HUES6 (cell line): ENCODE data around the gene TTLL10.

Source experiments
- H3K27ac ChIP-seq: 2 replicates; pipeline ENCODE4 v1.7.0; 2013; ENCODE audit warnings: low read depth, mild to moderate bottlenecking, low read length, inconsistent platforms
- H3K27me3 ChIP-seq: 2 replicates; pipeline ENCODE4 v1.6.1; 2013; ENCODE audit warnings: low read length; ENCODE audit not compliant: control insufficient read depth, insufficient read depth
- H3K36me3 ChIP-seq: 2 replicates; pipeline ENCODE4 v1.6.1; 2013; ENCODE audit warnings: low read length; ENCODE audit not compliant: control insufficient read depth, insufficient read depth
- H3K4me1 ChIP-seq: 2 replicates; pipeline ENCODE4 v1.6.1; 2013; ENCODE audit warnings: low read length; ENCODE audit not compliant: control insufficient read depth, insufficient read depth
- H3K4me3 ChIP-seq: 2 replicates; pipeline ENCODE4 v1.5.1; 2013; ENCODE audit warnings: low read depth, low read length
- H3K9ac ChIP-seq: one replicate; pipeline ENCODE4 v1.6.1; 2013; ENCODE audit warnings: mild to moderate bottlenecking, low read length
- H3K9me3 ChIP-seq: 2 replicates; pipeline ENCODE4 v1.6.1; 2013; ENCODE audit warnings: low read depth, low read length; ENCODE audit not compliant: control insufficient read depth, insufficient read depth

Gene TTLL10, protein sequence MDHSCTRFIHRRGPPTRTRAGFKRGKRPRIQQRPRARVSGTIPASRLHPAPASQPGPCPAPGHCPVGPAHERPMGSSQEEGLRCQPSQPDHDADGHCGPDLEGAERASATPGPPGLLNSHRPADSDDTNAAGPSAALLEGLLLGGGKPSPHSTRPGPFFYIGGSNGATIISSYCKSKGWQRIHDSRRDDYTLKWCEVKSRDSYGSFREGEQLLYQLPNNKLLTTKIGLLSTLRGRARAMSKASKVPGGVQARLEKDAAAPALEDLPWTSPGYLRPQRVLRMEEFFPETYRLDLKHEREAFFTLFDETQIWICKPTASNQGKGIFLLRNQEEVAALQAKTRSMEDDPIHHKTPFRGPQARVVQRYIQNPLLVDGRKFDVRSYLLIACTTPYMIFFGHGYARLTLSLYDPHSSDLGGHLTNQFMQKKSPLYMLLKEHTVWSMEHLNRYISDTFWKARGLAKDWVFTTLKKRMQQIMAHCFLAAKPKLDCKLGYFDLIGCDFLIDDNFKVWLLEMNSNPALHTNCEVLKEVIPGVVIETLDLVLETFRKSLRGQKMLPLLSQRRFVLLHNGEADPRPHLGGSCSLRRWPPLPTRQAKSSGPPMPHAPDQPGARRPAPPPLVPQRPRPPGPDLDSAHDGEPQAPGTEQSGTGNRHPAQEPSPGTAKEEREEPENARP

DNA sequence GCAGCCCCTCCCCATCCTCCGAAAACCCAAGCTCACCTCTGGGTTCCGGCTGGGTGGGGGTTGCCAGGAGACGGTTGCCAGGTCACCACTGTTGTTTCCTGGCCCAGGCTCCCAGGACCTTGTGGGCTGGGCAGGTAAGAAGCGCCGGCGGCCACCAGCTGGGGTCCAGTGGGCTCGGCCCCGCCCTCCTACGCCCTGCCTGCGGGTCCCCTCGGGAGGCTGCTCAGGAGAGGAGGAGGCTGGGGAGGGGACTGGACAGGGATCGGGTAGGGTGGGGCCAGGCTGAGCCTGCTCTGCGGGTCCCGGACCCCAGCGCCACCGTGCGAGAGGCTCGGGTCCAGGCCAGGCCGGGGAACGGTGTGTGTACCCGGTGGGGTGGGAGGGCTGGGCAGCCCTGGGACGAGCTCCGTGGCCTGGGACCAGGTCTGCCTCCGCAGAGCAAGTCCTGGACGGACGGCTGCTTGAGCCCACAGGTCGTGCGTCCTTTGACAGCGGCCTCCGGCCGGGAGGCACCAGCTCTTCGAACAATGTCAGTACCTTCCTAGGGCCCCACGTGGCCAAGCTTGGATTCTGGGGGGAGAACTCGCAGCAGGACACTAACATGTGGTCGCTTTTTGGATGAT, at the start of gene TTLL10:
Gene TTLL10 (plus strand): TSS at position 88 of the 623 bp plus-strand sequence. CDS start 5,336 bp downstream, outside the sequence.
- Histone ChIP-seq H3K9ac (no peak within 1 kb of the TSS), H3K4me1 (peaks cover 25% of the 10 kb centered on the region), H3K27ac (no peak within 1 kb of the TSS), H3K9me3 (peaks cover 4% of the 10 kb centered on the region; the same call in 1 of the 2 replicates), H3K27me3 (peaks cover 12% of the 10 kb centered on the region; the same call in 1 of the 2 replicates), H3K36me3 (no peaks in the 10 kb centered on the region), H3K4me3 (peak within 1 kb of the TSS; percentile 8; the same call in 1 of the 2 replicates)

DNA sequence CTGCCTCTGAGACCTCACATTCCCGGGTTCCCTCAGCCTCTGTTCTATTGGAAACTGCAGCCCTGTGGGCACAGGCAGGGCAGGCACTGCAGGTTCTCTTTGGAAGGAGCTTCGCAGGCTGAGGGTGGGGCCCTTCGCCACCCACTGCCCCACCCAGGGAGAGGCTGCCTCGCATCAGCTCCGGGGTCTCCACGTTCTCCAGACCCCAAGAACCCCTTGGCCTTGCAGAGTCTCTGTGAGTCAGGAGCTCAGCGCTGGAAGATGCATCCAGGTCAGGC, 49.2 kb upstream of the TTLL10 start:
- H3K9ac ChIP-seq = no peak overlapping the region
- no peaks in the 10 kb centered on the region for H3K36me3 ChIP-seq
- no peak overlapping the region for H3K27ac ChIP-seq
- H3K4me1 ChIP-seq = peaks cover 8% of the 10 kb centered on the region; the same call in 1 of the 2 replicates
- H3K27me3 ChIP-seq = peaks cover 8% of the 10 kb centered on the region; the same call in 1 of the 2 replicates
- H3K4me3 ChIP-seq = no peak overlapping the region
- H3K9me3 ChIP-seq = peaks cover 4% of the 10 kb centered on the region; the same call in 1 of the 2 replicates

DNA sequence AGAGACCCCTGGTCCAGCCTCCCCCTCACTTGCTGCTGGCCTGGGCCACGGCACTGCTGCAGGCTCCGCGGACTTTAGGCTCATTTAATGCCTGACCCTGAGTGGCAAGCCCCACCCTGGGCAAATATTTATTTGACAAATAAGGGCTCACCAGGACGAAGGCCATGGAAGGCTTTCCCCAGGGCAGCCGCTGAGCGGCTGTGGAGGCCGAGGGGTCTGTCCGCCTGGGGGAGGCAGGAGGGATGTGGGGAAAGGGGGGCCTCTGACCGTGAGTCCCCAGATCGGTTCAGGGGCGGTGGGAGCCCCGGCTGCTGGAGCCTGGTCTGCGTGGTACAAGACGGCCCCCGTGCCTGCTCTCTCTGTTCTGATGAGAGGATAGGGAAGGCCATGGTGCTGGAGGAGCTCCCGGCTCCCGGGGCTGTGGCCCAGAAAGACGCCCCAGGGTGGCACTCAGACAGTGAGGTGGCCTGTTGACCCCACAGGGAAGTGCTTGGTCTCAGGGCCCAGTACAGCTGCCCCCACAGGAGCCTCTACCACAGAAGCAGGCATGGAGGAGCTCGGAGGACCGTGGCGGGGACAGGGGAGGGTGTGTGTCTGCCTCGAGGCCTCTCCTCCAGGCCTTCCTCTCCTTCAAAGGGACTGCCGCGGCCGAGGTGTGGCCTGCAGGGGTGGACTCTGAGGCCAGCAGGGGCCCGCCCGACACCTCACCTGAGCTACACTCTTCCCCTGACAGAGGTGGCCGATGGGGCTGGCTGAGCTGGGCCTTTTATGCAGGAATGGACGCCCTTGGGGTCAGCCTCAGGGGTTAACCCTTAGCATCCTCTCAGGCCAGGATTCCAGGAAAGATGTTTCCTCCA, 48.7 kb upstream of the TTLL10 start:
- H3K27ac ChIP-seq = no peak overlapping the region
- H3K36me3 ChIP-seq = no peaks in the 10 kb centered on the region
- no peak overlapping the region for H3K9ac ChIP-seq
- H3K4me3 ChIP-seq = no peak overlapping the region
- peaks cover 8% of the 10 kb centered on the region; the same call in 1 of the 2 replicates for H3K4me1 ChIP-seq
- H3K9me3 ChIP-seq = peaks cover 4% of the 10 kb centered on the region; the same call in 1 of the 2 replicates
- peaks cover 8% of the 10 kb centered on the region; the same call in 1 of the 2 replicates for H3K27me3 ChIP-seq

DNA sequence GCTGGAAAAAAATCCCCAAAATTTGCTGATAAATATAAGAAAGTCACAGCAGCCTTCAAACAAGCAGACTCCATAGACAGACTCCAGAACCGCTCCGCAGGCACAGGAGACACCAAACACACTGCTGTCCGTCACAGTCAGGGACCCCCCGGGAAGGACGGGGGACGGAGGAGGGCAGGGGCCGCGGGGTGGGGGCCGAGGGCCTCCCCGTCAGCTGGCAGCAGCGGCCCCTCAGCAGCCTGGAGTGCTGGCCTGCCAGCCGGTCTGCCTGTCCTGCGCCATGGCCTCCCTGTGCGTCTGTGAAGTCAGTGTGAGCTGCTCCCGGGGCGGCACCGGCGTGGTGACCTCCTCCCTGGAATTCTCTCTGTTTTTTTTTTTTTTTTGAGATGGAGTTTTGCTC, 47.7 kb upstream of the TTLL10 start:
- Histone ChIP-seq H3K4me1 (peaks cover 8% of the 10 kb centered on the region; the same call in 1 of the 2 replicates), H3K27me3 (peaks cover 7% of the 10 kb centered on the region; the same call in 1 of the 2 replicates), H3K36me3 (no peaks in the 10 kb centered on the region), H3K9ac (no peak overlapping the region), H3K9me3 (peaks cover 4% of the 10 kb centered on the region; the same call in 1 of the 2 replicates), H3K4me3 (no peak overlapping the region), H3K27ac (no peak overlapping the region)

DNA sequence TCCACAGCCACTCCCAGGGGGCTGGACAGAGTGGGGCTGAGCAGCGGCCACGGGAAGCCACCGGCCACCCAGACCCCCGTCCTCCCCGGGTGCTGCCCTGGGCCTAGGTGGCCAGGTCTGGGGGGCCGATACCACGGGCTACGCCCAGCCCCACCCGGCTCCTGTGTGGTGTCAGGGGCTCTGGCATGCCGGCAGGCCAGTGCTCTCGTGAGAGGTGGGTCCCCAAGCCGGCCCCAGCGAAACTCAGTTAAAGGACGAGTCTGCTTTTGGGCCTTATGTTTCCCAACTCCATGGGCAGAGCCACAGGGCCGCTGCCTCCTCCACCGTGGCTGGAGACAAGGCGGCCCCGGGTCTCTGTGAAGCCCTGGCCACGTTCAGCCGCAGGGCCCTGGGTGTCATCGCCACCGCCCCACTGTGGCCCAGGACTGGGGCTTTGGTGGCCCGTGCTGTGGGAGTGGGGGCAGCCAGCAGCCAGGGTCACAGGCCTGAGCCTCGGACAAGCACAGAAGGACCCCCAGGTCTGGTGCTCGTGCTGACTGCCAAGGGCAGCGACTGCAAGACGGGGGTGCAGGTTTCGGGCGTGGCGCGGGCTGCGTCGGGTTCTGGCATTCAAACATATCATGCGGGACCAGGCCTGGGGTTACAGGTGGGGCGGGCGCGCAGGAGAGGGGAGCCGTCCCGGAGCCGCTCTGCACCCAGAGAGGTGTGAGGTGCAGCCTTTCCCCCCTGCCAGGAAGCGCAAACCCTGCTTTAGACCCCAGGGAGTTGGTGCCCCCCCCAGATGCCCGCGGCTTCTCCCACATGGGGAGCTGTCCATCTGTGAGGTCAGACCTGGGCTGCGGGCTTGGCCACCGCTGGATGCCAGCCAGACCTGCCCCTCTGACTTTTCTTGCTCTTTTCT, 45.9 kb upstream of the TTLL10 start:
- Histone ChIP-seq H3K9me3 (peaks cover 4% of the 10 kb centered on the region; the same call in 1 of the 2 replicates), H3K4me3 (no peak overlapping the region), H3K9ac (no peak overlapping the region), H3K4me1 (peaks cover 2% of the 10 kb centered on the region; the same call in 1 of the 2 replicates), H3K36me3 (no peaks in the 10 kb centered on the region), H3K27ac (no peak overlapping the region), H3K27me3 (no peaks in the 10 kb centered on the region; the same call in 1 of the 2 replicates)

DNA sequence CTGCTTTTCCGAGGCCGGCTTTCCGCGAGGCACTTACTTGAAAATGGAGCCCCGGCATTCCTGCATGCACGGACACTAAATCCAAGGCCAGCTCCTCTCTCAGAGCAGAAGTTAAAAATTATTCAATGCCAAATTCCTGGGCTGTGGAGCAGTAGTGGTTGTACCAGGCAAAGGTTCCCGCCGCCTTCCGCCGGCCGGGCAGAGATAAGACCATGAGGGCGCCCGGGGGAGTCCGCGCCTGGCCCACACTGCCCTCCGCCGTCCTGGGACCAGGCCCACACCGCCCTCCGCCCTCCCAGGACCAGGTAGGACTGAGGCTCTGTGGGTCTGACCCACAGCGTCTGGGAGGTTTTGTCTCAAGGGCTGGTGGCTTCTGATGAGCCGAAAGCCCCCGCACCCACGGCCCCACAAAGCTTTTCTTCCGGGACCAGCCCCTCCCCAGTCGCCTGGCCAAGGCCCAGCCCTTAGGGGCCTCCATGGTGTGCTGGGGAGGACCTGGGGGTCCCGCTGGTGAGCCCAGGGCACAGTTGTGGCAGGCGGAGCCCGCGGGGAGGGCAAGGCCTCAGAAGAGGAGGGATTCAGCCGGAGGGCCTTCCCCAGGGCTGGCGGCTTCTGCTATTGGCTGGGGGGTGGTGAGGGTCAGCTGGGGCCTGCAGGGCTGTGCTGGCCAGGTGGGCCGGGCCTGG, 45.1 kb upstream of the TTLL10 start:
- Histone ChIP-seq H3K9ac (no peak overlapping the region), H3K36me3 (no peaks in the 10 kb centered on the region), H3K27me3 (no peaks in the 10 kb centered on the region; the same call in 1 of the 2 replicates), H3K4me3 (no peak overlapping the region), H3K4me1 (no peaks in the 10 kb centered on the region), H3K27ac (no peak overlapping the region), H3K9me3 (peaks cover 4% of the 10 kb centered on the region; the same call in 1 of the 2 replicates)

DNA sequence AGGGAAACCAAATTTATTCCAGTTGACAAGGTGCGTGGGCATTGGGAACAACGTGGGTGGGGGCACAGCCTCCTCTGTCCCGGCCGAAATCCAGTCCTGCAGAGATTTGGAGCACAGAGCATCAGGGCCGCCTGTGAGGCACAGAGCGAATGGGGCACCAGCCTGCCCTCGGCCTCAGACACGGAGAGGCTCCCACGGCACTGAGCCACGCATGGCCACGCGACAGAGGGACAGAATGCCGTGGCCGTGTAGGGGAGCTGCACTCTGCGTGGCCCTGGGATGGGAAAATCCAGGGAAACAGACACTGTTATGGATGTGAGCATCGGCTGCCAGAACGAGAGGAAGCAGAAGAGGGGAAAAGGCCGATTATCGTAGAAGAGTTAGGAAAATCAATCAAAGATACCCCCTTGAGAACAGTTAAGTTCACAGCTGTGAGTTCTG, 44.3 kb upstream of the TTLL10 start:
- H3K27me3 ChIP-seq = no peaks in the 10 kb centered on the region
- H3K9ac ChIP-seq = no peak overlapping the region
- no peak overlapping the region for H3K4me3 ChIP-seq
- H3K9me3 ChIP-seq = no peaks in the 10 kb centered on the region
- no peaks in the 10 kb centered on the region for H3K36me3 ChIP-seq
- H3K4me1 ChIP-seq = no peaks in the 10 kb centered on the region
- H3K27ac ChIP-seq = no peak overlapping the region

DNA sequence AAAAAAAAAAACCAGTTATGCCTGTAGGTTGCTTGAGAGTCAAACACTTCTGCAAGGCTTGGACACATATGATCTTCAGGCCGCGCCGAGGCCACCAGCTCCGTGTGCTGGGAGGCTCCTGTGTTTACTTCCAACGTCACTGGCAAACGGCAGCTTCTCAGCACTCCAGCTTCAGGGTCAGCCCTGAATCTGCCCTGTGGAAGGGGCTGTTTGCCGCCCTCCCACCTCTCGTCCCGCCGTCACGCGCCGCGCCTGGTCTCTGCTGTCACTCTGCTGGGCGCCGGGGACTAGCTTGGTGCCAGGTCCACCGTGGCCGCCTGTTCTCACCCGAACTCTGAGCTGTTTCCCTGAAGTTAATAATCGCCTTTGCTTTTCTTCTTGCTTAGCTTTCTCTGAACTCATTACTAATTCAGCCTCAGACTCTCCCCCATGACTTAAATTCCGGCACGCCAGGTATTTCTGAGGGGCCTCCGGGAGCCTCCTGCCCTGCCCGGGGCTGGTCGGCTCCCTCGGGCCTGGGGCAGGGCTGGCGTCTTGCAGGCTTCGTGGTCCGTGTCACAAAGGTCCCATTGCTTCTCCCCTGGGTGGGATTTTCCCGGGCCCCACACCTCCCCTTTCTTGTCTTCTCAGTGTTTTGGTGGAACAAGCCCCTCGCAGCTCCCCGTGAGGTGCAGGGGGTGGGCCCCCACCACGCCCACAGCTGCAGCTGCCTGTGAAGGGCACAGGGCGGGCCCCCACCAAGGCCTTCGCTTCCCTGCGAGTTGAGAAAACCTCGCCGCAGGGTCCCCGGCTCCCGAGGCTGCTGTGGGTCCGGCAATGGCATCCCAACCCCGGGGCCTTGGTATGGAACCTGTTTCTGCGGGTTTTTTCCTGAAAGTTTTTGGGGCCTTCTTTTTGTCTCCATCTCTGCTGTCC, 43.2 kb upstream of the TTLL10 start:
- no peak overlapping the region for H3K9ac ChIP-seq
- H3K9me3 ChIP-seq = no peaks in the 10 kb centered on the region
- no peaks in the 10 kb centered on the region for H3K27me3 ChIP-seq
- H3K36me3 ChIP-seq = no peaks in the 10 kb centered on the region
- H3K27ac ChIP-seq = no peak overlapping the region
- H3K4me1 ChIP-seq = no peaks in the 10 kb centered on the region
- H3K4me3 ChIP-seq = no peak overlapping the region
